ENCODE data around the gene CREBBP. TPM values are rescaled to one million over a fixed set of nuclear protein-coding genes. Genes with fewer than 3 reads are reported as not detected.

Gene CREBBP
- total and polyA plus RNA-seq, 2 experiments from 2014 or later, result 36.9 to 54.8 TPM

GRCh38 chr16:3919413-3919812 lies 38.9 kb upstream of the CREBBP start (continued):
- TF ChIP-seq ZNF462 (CRISPR knock-in tag; IDR thresholded peaks at IDR 0.05) (no peak), ZNF114 (CRISPR knock-in tag; IDR thresholded peaks at IDR 0.05) (no peak), NANOG (IDR thresholded peaks at IDR 0.05; ENCODE audit: borderline replicate concordance) (no peak)

- Mint-ChIP-seq H3K4me1 (peaks cover 6% of the 10 kb centered on the region), H3K4me3 (no peak overlapping the region), H3K27ac (no peak overlapping the region), H3K27me3 (ENCODE audit: insufficient read depth, low read depth, poor library complexity) (peaks cover 5% of the 10 kb centered on the region), H3K36me3 (ENCODE audit: low read depth) (peaks cover 5% of the 10 kb centered on the region), H3K9me3 (peaks cover 24% of the 10 kb centered on the region)
- H3K4me1 ChIP-seq (ENCODE audit: insufficient read depth), result no peaks in the 10 kb centered on the region
- H3K36me3 ChIP-seq (ENCODE audit: insufficient read depth), result no peaks in the 10 kb centered on the region; the same call in 1 of the 2 replicates
- no peak for DNase-seq (ENCODE audit: low spot score)
- H3K4me2 ChIP-seq, result no peak overlapping the region
- no peaks in the 10 kb centered on the region for H3K27me3 ChIP-seq (ENCODE audit: insufficient read depth)
- no peaks in the 10 kb centered on the region for H3F3A ChIP-seq (replicated peaks; ENCODE audit: low read depth)
- no peak for ATAC-seq
- H3K79me2 ChIP-seq (replicated peaks; ENCODE audit: insufficient read depth), result no peaks in the 10 kb centered on the region
- no peaks in the 10 kb centered on the region for H4K20me1 ChIP-seq (replicated peaks; ENCODE audit: insufficient read depth)
- H3K27ac ChIP-seq (ENCODE audit: low read depth), result no peak overlapping the region
- H2AFZ ChIP-seq, result no peak overlapping the region
- H3K4me3 ChIP-seq, result no peak overlapping the region
- no peaks in the 10 kb centered on the region for H3K9me2 ChIP-seq (ENCODE audit: insufficient read depth)
- TF ChIP-seq STAT1 (IDR thresholded peaks at IDR 0.05; ENCODE audit: unreplicated experiment) (no peak), ZNF331 (CRISPR knock-in tag; IDR thresholded peaks at IDR 0.05; ENCODE audit: low read depth) (no peak), JUNB (IDR thresholded peaks at IDR 0.05; ENCODE audit: unreplicated experiment) (no peak), REST (IDR thresholded peaks at IDR 0.05; ENCODE audit: unreplicated experiment) (no peak)
Measured at GRCh38 chr16:3915426-3916260, 35.1 kb upstream of the CREBBP start.
